ENCODE results near the gene FCHSD1. TPM values are rescaled to one million over a fixed set of nuclear protein-coding genes. Genes with fewer than 3 reads are reported as not detected.
A peak's percentile ranks its signal among the peaks of the same experiment; 100 is the strongest.

Gene FCHSD1
- total RNA-seq, 2 donors from 2014 or later, result 15.0 to 19.2 TPM

DNA sequence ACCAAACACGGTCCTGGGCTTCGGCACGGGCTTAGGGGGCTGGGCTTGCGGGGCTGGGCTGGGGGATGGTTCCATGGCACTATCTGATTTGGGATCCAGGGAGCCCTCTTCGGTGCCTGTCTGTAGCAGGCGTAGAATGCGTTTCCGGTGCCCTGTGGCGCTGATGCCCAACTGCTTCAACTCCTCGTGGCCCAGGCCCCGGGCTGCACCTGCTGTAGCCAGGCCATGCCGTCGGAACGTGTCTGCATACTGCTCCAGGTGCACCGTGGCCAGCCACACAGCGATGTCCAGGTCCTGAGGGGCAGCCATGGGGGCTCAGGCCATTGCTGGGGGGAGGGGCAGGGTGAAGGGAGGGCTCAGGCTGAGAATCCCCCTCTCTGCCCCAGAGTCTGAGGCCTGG, 29.0 kb upstream of the FCHSD1 start:
- intact Hi-C loops (cut with DNase I, micrococcal nuclease), result loop anchor here in 1 of 2 donors (10.0 kb wide), 1 partner anchor 285 kb away; the partner anchor contains the start of gene RNF14
- DNase-seq (no peak), ATAC-seq (no peak)

DNA sequence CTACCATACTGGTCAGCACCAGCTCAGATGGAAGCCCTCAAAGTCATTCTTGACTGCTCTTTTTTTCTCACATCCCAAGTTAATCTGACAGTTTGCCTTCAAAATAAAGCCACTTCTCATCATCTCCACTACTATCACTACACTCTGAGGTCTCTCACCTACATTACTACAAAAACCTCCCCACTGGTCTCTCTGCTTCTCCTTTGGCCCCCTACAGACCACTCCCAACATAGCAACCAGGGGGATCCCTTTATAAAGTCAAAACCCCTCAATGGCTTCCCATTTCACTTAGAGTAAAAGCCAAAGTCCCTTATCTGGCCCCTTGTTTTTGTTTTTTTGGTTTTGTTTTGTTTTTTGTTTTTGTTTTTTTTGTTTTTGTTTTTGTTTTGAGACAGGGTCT, 26.2 kb upstream of the FCHSD1 start:
- ATAC-seq (no peak), DNase-seq (no peak)
- intact Hi-C loops (cut with DNase I, micrococcal nuclease), result no loop called here

DNA sequence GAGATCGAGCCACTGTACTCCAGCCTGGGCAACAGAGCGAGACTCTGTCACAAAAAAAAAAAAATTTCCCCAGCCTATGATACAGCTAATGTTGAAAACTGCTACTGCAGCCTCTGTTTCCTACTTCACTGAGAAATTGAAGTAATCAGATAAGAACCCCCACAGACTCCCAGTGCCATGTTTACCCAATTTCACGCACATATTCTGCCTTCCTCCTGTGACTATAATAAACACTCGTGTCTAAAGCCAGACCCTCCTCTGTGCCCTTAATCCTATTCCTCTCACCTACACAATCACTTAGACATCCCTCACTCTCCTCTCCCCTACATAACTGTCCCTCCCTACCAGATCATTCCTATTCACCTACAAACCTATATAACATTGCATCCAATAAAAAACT, 24.5 kb upstream of the FCHSD1 start:
- no peak for ATAC-seq
- intact Hi-C loops (cut with DNase I, micrococcal nuclease), result no loop called here
- DNase-seq, result no peak

GRCh38 chr5:141674747-141675146, 23.5 kb upstream of the FCHSD1 start:
- intact Hi-C loops (cut with DNase I, micrococcal nuclease), result no loop called here
- no peak for DNase-seq
- no peak for ATAC-seq

DNA sequence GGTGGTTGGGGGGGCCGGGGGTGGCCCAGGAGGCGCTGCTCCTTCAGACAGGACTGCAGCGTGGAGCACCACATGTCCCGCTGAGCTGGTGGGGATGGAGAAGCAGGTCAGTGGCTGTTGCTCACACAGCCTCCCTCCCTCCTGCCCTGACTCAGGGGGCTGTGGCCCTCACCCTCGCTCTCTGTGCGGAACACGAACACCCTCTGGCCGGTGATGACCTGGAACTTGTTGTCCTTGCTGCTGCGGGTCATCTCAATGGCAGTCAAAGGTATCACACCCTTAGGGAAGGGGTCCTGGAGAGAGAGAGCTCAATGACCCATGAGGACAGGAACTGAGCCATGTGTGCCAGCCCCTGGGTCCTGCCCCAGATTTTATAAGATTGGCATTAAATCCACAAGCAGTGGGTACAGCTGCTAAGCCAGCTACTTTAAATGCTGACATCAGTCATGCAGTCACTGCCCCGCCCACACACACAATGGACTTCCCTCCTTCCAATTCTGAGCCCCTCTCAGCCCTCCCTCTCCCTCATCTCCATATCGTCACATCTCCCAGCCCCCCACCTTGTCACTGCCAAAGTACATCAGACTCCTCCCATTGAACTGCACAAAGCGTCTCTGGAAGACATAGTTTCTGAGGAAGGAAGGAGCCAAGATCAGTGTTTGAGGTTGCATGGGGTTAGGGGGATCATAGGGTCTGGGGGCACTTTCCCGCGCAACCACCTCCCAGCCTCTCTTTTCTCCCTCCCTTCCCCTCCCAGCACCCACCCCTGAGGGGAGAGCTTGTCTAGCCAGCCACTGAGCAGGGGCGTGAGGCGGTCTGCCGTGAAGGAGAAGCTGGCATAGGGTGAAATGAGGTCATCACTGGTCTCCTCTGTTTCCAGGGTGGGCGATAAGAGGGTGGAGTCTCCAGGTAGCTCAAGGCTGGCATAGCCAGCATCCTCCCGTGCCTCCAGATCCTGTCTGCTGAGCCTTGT, 21.9 kb upstream of the FCHSD1 start:
- intact Hi-C loops (cut with DNase I, micrococcal nuclease), result no loop called here
- DNase-seq, result no peak
- ATAC-seq, result no peak

- ATAC-seq, result no peak
- intact Hi-C loops (cut with DNase I, micrococcal nuclease), result no loop called here
- no peak for DNase-seq
Measured at GRCh38 chr5:141672071-141672840, 21.0 kb upstream of the FCHSD1 start.

DNA sequence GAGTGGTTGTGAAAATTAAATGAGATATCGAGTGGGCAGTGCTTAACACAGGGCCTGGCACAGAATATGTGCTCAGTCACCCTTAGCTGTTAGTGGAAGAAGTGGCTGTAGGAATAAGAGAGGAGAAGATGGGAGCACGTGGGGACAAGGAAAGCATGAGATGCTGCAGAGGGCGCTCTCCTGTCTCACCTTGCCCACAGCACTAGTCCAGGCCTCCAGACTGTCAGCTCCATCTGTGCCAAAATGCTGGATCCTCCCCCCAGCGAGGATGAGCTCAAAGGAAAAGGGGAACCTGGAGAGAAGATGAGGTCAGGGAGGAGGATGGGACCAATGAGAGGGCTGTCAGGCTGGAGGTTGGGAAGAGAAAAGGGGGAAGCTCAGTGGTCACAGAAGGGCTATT, 18.3 kb upstream of the FCHSD1 start:
- intact Hi-C loops (cut with DNase I, micrococcal nuclease), result no loop called here
- DNase-seq (no peak), ATAC-seq (no peak)

DNA sequence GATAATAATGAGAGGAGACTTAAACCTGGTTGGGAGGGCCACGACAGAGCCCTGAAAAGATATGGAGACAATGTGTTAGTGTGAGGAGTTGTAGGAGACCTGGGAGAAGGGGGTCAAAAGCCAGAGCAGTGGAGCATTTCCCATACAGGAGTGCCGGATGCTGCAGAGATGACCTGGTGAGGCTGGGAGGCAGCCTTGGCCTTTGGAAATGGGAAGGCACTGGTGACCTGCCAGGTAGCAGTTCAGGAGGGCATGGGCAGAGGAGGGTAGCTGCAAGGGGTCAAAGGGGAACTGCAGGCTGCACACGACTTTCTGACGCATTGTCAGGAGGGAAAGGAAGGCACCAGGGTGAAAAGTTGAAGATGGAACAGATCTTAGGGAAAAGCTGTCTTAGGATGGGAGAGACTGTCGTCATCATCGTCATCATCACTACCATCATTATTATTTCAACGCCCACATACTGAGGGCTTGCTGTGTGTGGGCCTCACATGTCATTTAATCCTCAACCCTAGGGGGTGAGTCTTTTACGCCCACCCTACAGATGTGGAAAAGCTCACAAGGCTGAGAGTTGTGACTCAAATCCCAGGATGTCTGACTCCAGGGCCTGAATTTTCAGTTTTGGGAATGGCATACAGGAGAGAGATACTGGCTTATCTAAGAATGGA, 17.5 kb upstream of the FCHSD1 start:
- intact Hi-C loops (cut with DNase I, micrococcal nuclease), result no loop called here
- ATAC-seq (no peak), DNase-seq (no peak)

DNA sequence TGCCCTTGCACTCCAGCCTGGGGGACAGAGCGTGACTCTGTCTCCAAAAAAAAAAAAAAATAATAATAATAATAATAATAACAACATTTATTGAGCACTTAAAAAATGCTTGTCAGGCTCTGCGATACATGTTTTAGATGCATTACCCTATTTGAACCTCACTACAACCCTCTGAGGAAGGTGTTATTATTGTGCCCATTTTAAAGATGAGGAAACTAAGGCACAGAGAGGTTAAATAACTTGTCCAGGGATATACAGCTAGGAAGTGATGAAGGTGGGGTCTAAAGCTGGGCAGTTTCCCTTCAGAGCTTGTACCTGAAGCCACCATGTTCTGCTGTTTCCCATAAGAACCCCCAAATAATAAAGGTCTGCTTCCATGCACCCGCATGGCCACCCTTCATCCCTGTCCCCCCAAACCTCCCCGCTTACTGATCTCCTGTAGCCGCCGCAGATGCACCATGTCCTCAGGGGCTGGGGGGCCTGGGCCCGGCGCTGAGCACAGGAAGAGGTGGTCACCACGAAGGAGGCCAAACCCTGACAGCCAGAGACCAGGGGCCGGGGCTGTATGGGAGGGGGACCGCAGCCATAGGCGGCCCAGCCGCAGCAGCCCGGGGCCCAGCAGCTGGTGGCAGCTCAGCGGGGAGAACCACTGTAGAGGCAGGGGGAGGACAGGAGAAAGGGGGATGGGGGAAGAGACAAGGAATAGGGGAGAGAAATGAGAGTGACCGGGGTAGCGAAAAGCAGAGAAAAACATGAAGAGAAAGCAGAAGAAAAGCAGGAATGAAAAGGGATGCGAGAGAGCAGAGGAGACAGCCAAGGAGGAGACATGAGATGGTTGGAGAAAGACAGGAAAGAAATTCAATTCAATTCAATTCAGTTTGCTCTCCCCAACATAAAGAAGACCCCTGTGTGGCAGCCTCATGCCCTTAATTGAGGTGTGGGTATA, 15.1 kb upstream of the FCHSD1 start:
- intact Hi-C loops (cut with DNase I, micrococcal nuclease), result no loop called here
- ATAC-seq, result no peak

GRCh38 chr5:141664733-141665461, 13.7 kb upstream of the FCHSD1 start:
- intact Hi-C loops (cut with DNase I, micrococcal nuclease), result no loop called here
- DNase-seq, result peak; percentile 74 to 87
- peak; percentile 96 for ATAC-seq

More for the DNA sequence above, 15.1 kb upstream of the FCHSD1 start:
- no peak for DNase-seq

- ATAC-seq (no peak), DNase-seq (no peak)
- intact Hi-C loops (cut with DNase I, micrococcal nuclease), result no loop called here
Measured at GRCh38 chr5:141663506-141663905, 12.3 kb upstream of the FCHSD1 start.

- ATAC-seq (no peak), DNase-seq (no peak)
- intact Hi-C loops (cut with DNase I, micrococcal nuclease), result no loop called here
Measured at GRCh38 chr5:141662028-141662427, 10.8 kb upstream of the FCHSD1 start.

DNA sequence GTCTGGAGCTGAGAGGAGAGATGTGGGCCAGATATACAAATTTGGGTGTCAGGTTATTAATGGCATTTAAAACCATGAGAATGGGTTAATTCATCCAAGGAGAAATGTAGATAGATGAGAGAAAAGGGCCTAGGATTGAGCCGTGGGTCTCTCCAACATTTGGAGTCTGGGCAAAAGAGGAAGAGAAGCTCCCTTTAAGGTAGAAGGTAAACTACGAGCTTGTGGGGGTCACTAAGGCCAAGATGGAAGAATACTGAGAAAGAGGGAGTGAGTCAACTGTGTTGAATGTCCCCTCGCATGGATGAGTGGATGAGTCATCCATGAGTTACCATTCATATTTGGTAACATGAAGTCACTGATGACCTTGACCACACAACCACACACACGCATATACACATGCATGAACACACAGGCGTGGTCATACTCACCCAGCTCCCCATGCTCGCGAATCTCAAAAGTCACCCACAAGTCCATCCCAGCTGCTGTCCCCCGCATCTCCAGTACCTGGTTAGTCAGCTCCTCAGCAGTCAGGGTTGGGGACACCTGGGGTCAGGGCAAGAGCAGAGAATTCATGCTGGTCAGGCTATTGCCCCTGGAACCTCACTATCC, 6.8 kb upstream of the FCHSD1 start:
- DNase-seq, result no peak
- no peak for ATAC-seq
- intact Hi-C loops (cut with DNase I, micrococcal nuclease), result no loop called here

DNA sequence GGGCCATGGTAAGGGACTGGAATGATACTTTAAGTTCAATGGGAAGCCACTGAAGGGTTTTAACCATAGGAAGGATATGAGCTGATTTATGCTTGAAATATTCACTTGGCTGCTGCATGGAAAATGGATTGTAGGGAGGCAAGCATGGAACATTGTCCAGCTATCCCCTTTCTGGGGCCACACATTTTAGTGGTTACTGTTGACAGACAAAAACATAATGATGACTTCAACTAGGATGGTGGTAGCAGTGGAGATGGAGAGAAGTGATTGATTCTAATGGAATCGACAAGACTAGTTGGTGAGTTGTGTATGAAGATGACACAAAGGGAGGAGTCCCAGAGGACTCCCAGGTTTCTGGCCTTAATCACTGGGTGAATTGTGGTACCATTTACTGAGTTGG, 6.2 kb upstream of the FCHSD1 start:
- no peak for ATAC-seq

GRCh38 chr5:141656396-141656795, 5.2 kb upstream of the FCHSD1 start:
- no peak for DNase-seq
- intact Hi-C loops (cut with DNase I, micrococcal nuclease), result no loop called here
- ATAC-seq, result no peak

More for the DNA sequence above, 6.2 kb upstream of the FCHSD1 start:
- DNase-seq, result no peak
- intact Hi-C loops (cut with DNase I, micrococcal nuclease), result no loop called here

DNA sequence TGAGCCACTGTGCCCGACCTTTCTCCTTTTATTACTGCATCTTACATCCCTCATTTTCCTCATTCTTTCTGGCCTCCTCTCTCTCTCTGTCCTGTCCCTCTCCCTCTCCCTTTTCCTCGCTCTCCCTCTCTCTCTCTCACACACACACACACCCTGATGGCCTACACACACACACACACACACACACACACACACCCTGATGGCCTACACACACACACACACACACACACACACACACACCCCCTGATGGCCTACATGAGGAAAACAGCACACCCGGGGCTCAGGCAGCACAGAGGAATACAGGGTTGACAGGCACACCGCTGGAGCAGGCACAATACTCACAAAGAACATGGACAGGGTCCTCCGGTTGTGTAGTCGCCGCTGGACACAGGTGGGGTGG, 3.8 kb upstream of the FCHSD1 start:
- intact Hi-C loops (cut with DNase I, micrococcal nuclease), result no loop called here
- DNase-seq (no peak), ATAC-seq (no peak)

- DNase-seq, result no peak
- intact Hi-C loops (cut with DNase I, micrococcal nuclease), result no loop called here
- ATAC-seq, result no peak
Measured at GRCh38 chr5:141654298-141654697, 3.1 kb upstream of the FCHSD1 start.
